Measurements from ENCODE around the gene METTL5.

GRCh38 chr2:169865492-169865891, 40.8 kb upstream of the METTL5 start:
- TF ChIP-seq CTCF (conservative IDR thresholded peaks at IDR 0.05) (no peak), ZFX (IDR thresholded peaks at IDR 0.05) (no peak)
